ENCODE data around the gene MAP3K6. TPM values are rescaled to one million over a fixed set of nuclear protein-coding genes. Genes with fewer than 3 reads are reported as not detected.

Gene MAP3K6
- total and polyA plus RNA-seq, 3 donors from 2014 or later = 18.4 to 31.7 (median 18.8) TPM

- no peaks in the 10 kb centered on the region for H3K9me3 ChIP-seq
- DNase-seq = no peak
- no peaks in the 10 kb centered on the region for H3K27me3 ChIP-seq
- no peak for TF ChIP-seq CTCF (IDR thresholded peaks at IDR 0.05)
- no peak for TF ChIP-seq POLR2A (IDR thresholded peaks at IDR 0.05)
- no peaks in the 10 kb centered on the region for H3K36me3 ChIP-seq (ENCODE audit: low read depth, missing control alignments)
- peaks cover 5% of the 10 kb centered on the region for H3K4me1 ChIP-seq
- intact Hi-C loops (cut with DNase I; ENCODE audit: low total_unique reads) = no loop called here
- 50 to 63% methylated on average over 16 to 22 of the region's 22 CpGs for WGBS, 2 donors
- no peak within 1 kb of the TSS for H3K27ac ChIP-seq
- no peak within 1 kb of the TSS for H3K4me3 ChIP-seq
These were observed 25.1 kb downstream of the MAP3K6 start, which contains the start of gene SYTL1 for GRCh38 chr1:27341525-27342252. Gene SYTL1, plus strand, starts transcription at chr1:27342022. Its CDS starts 3,313 bp downstream, at chr1:27345335.

DNA sequence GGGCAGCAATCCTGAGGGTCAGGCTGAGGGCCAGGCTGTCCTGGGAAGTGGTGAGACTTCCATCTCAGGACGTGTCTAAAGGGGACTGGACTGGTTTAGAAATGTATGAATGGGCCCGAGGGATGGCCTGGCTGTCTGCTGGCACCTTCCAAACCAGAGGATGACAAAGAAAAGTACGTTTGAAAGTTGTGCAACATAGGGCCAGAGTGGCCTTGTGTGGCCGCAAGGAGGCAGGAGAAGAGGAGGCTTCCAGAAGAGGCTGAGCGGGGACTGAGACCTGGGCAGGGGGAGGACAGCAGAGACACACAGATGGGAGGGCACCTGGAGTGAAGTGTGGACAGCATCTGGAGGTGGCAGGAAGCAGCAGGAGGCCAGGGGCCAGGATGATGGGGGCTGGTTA lies 27.5 kb downstream of the MAP3K6 start:
- DNase-seq = no peak
- H3K27ac ChIP-seq = no peak overlapping the region
- H3K27me3 ChIP-seq = no peaks in the 10 kb centered on the region
- H3K4me3 ChIP-seq = no peak overlapping the region
- no peaks in the 10 kb centered on the region for H3K36me3 ChIP-seq (ENCODE audit: low read depth, missing control alignments)
- WGBS, 2 donors = 66 to 80% methylated on average over 5 of the region's 5 CpGs
- H3K9me3 ChIP-seq = no peaks in the 10 kb centered on the region
- TF ChIP-seq CTCF (IDR thresholded peaks at IDR 0.05) = no peak
- no peak for TF ChIP-seq POLR2A (IDR thresholded peaks at IDR 0.05)
- H3K4me1 ChIP-seq = peaks cover 5% of the 10 kb centered on the region
- intact Hi-C loops (cut with DNase I; ENCODE audit: low total_unique reads) = no loop called here

- WGBS, 2 donors = 84 to 96% methylated on average over 6 of the region's 6 CpGs
- no peaks in the 10 kb centered on the region for H3K36me3 ChIP-seq (ENCODE audit: low read depth, missing control alignments)
- H3K4me1 ChIP-seq = peaks cover 5% of the 10 kb centered on the region
- no peaks in the 10 kb centered on the region for H3K9me3 ChIP-seq
- H3K27ac ChIP-seq = no peak overlapping the region
- intact Hi-C loops (cut with DNase I; ENCODE audit: low total_unique reads) = no loop called here
- no peak for DNase-seq
- no peak overlapping the region for H3K4me3 ChIP-seq
- H3K27me3 ChIP-seq = no peaks in the 10 kb centered on the region
- TF ChIP-seq CTCF (IDR thresholded peaks at IDR 0.05) = no peak
These were observed 28.0 kb downstream of the MAP3K6 start for GRCh38 chr1:27338751-27339150.

- TF ChIP-seq POLR2A (IDR thresholded peaks at IDR 0.05) = no peak
- no peak for TF ChIP-seq CTCF (IDR thresholded peaks at IDR 0.05)
- WGBS, 2 donors = 89 to 94% methylated on average over 5 of the region's 5 CpGs
- no peak overlapping the region for H3K27ac ChIP-seq
- peaks cover 2% of the 10 kb centered on the region for H3K4me1 ChIP-seq
- no peaks in the 10 kb centered on the region for H3K9me3 ChIP-seq
- H3K36me3 ChIP-seq (ENCODE audit: low read depth, missing control alignments) = no peaks in the 10 kb centered on the region
- no peak for DNase-seq
- no peaks in the 10 kb centered on the region for H3K27me3 ChIP-seq
- no peak overlapping the region for H3K4me3 ChIP-seq
- intact Hi-C loops (cut with DNase I; ENCODE audit: low total_unique reads) = no loop called here
These were observed 30.0 kb downstream of the MAP3K6 start for GRCh38 chr1:27336756-27337155.

Data from testis (tissue), 3 donors.